OCI-LY3 (cell line): ENCODE results near the gene GPATCH8.

Experiments used
- H2AFZ ChIP-seq: fragments of 200-600, 300-600 bp; shearing (Covaris generic); 2 replicates; pipeline ENCODE4 v1.6.0; 2014; ENCODE audit warnings: antibody characterized with exemption, low read depth, low read length
- H3K27ac ChIP-seq: fragments of 200-600, 300-600 bp; sonication (generic); 2 replicates; pipeline ENCODE4 v1.5.1; 2014; ENCODE audit warnings: mild to moderate bottlenecking, low read length, moderate library complexity, mixed read lengths
- H3K27me3 ChIP-seq: fragments of 200-600, 300-600 bp; sonication (generic); 2 replicates; pipeline ENCODE4 v1.6.1; 2014; ENCODE audit warnings: low read depth, low read length, mixed read lengths
- H3K36me3 ChIP-seq: fragments of 200-600, 300-600 bp; sonication (generic); replicated peaks from 2 replicates; pipeline ENCODE3; 2014; ENCODE audit warnings: low read depth, low read length, mixed read lengths
- H3K4me1 ChIP-seq: fragments of 300-600, 200-600 bp; sonication (generic); 2 replicates; pipeline ENCODE4 v1.6.1; 2014; ENCODE audit warnings: low read length, mixed read lengths
- H3K4me2 ChIP-seq: fragments of 200-600, 300-600 bp; sonication (generic); 2 replicates; pipeline ENCODE4 v1.6.1; 2014; ENCODE audit warnings: low read length, mixed read lengths
- H3K4me3 ChIP-seq: fragments of 300-600, 200-600 bp; sonication (generic); 2 replicates; pipeline ENCODE4 v1.5.1; 2014; ENCODE audit warnings: antibody characterized with exemption, mild to moderate bottlenecking, low read length, moderate library complexity
- H3K79me2 ChIP-seq: fragments of 300-600, 200-600 bp; shearing (Covaris generic); 2 replicates; pipeline ENCODE4 v1.6.1; 2014; ENCODE audit warnings: mild to moderate bottlenecking, low read length, mixed read lengths
- H3K9ac ChIP-seq: fragments of 300-600, 200-600 bp; shearing (Covaris generic); 2 replicates; pipeline ENCODE4 v1.6.0; 2014; ENCODE audit warnings: mild to moderate bottlenecking, low read length, moderate library complexity
- H3K9me3 ChIP-seq: fragments of 200-600, 300-600 bp; shearing (Covaris generic); 2 replicates; pipeline ENCODE4 v1.6.1; 2014; ENCODE audit warnings: low read length, mixed read lengths; ENCODE audit not compliant: insufficient read depth
- H4K20me1 ChIP-seq: fragments of 200-600, 300-600 bp; sonication (generic); 2 replicates; pipeline ENCODE4 v1.6.1; 2016; ENCODE audit warnings: low read length, mixed read lengths; ENCODE audit not compliant: insufficient read depth
- CTCF ChIP-seq: fragments of 200-600, 300-600 bp; sonication (generic); IDR thresholded peaks from 2 replicates; pipeline ENCODE4 v1.5.1; 2014; ENCODE audit warnings: antibody characterized with exemption, low read length, low read depth
- EZH2phosphoT487 ChIP-seq: fragments of 200-600 bp; shearing (Covaris generic); IDR thresholded peaks from 2 replicates; pipeline ENCODE4 v1.6.1; 2018; ENCODE audit warnings: antibody characterized with exemption, mixed run types, low read depth

Gene GPATCH8

GRCh38 chr17:44378171-44378705 lies 125.0 kb downstream of the GPATCH8 start:
- Histone ChIP-seq H3K36me3 (no peaks in the 10 kb centered on the region), H3K27me3 (no peaks in the 10 kb centered on the region), H3K9ac (no peak overlapping the region), H3K4me1 (no peaks in the 10 kb centered on the region), H3K27ac (no peak overlapping the region), H3K4me3 (no peak overlapping the region), H4K20me1 (no peaks in the 10 kb centered on the region), H3K9me3 (no peaks in the 10 kb centered on the region), H2AFZ (no peak overlapping the region), H3K79me2 (no peaks in the 10 kb centered on the region), H3K4me2 (no peak overlapping the region)
- TF ChIP-seq EZH2phosphoT487 (no peak), CTCF (no peak)

GRCh38 chr17:44376779-44377178 lies 126.4 kb downstream of the GPATCH8 start:
- H3K4me3 ChIP-seq: no peak overlapping the region
- no peaks in the 10 kb centered on the region for H3K4me1 ChIP-seq
- no peak for TF ChIP-seq EZH2phosphoT487
- no peak for TF ChIP-seq CTCF
- H3K4me2 ChIP-seq: no peak overlapping the region
- H3K27me3 ChIP-seq: no peaks in the 10 kb centered on the region
- no peaks in the 10 kb centered on the region for H4K20me1 ChIP-seq
- H3K27ac ChIP-seq: no peak overlapping the region
- no peaks in the 10 kb centered on the region for H3K9me3 ChIP-seq
- H3K36me3 ChIP-seq: no peaks in the 10 kb centered on the region
- H3K79me2 ChIP-seq: no peaks in the 10 kb centered on the region
- H2AFZ ChIP-seq: no peak overlapping the region
- no peak overlapping the region for H3K9ac ChIP-seq

DNA sequence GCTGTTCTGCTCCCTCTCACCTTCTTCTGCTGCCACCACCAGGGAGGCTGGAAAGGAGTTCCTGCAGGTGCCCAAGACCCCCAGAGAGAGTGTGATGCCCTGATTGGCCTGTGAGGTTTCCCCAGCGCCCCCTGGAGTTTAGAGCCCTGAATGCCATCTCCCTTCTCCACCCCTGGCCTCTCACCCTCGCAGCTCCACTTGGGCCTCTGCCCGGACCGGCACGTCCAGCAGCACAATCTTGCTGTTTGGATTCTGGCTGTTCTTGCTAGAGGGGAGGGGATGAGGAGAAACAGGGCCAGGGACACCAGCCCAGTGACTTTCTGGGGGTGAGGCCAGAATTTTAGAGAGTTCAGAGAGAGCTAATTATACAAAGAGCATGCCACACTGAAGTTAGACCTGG lies 127.1 kb downstream of the GPATCH8 start:
- Histone ChIP-seq H3K4me1 (no peaks in the 10 kb centered on the region), H3K36me3 (no peaks in the 10 kb centered on the region), H3K79me2 (no peaks in the 10 kb centered on the region), H3K27ac (no peak overlapping the region), H3K4me3 (no peak overlapping the region), H3K4me2 (no peak overlapping the region), H2AFZ (no peak overlapping the region), H3K9me3 (no peaks in the 10 kb centered on the region), H4K20me1 (no peaks in the 10 kb centered on the region), H3K27me3 (no peaks in the 10 kb centered on the region), H3K9ac (no peak overlapping the region)
- TF ChIP-seq EZH2phosphoT487 (no peak), CTCF (peak; percentile 55)

GRCh38 chr17:44375196-44376017 lies 127.8 kb downstream of the GPATCH8 start:
- no peak overlapping the region; the same call in 1 of the 2 replicates for H2AFZ ChIP-seq
- no peaks in the 10 kb centered on the region for H3K79me2 ChIP-seq
- H3K27me3 ChIP-seq: no peaks in the 10 kb centered on the region
- no peak overlapping the region for H3K9ac ChIP-seq
- no peaks in the 10 kb centered on the region for H3K9me3 ChIP-seq
- H3K4me1 ChIP-seq: no peaks in the 10 kb centered on the region
- TF ChIP-seq CTCF: no peak
- TF ChIP-seq EZH2phosphoT487: no peak
- H3K4me2 ChIP-seq: peak overlapping the region; percentile 41
- H3K4me3 ChIP-seq: peak overlapping the region; percentile 27; the same call in 1 of the 2 replicates
- H4K20me1 ChIP-seq: no peaks in the 10 kb centered on the region
- H3K36me3 ChIP-seq: no peaks in the 10 kb centered on the region
- no peak overlapping the region for H3K27ac ChIP-seq
